ENCODE data around the gene DIDO1.

DIDO1 gene

DNA sequence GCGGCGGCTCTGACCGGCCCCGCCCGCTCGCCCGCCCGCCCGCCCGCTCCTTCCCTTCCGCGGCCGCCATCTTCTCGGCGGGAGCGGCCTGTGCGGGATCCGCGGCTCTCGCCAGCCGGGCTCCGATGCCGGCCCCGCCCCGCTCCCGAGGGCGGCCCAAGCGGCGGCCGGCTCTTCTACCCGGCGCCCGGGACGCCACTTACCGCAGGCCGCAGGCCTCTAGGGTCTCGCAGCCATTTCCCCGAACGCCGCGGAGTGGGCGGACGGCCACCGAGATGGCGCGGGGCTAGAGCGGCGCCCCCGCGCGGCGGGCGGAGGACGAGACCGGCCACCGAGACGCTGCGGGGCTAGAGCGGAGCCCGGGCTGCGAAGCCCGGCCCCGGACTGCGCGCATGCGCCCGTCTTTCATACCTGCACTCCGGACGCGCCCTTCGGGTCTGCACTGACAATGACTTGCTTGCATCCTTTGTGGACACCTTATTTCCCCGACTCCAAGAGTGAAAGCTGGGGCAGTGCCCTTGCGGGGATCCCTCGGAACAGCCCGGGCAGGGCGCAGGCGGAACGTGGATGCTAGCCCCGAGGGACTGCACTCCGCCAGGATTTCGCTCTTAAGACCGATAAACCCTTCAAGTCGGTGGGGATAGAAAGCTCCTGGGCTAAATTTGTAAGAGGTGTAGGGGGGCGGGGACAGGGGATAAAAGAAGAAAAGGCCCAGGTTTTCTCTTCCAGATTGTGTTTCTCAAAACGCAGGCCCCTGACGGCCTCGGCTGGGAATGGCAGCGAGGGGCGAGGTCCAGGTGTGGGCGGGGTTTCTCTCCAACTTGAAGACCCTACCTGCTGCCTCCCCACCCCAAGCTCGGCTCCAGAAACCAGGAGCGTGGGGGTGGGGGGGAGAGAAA lies at the start of gene DIDO1:
DIDO1 (minus strand) TSS at position 277 of the 899 bp plus-strand sequence.
- peak; percentile 71 for TF ChIP-seq CTCF (conservative IDR thresholded peaks at IDR 0.05)
- peak within 1 kb of the TSS; percentile 98 for H3K27ac ChIP-seq

DNA sequence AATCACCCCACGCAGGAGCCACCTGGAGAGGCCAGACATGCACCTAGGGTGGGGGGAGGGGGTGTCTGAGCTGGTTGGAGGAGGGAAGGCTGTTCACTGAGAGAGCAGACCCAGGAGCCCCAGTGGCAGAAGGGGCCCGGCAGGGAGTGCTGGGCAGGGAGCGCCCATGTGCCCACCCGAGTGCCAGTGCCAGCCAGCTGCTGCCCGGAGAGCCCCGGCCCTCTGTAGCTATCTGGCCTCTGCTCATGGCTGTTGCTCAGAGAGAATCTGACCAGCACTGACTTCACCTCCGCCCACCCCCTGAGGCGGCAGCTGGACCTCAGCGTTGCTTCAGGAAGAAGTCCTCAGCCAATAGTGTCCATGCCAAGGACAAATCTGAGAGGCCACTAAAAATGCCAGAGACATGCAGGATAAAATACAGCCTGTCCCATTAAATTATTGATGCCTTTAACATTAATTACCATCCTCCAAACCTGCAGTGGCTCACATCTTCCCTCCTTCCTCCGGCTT lies 49.0 kb upstream of the DIDO1 start:
- no peak for TF ChIP-seq CTCF (conservative IDR thresholded peaks at IDR 0.05)
- no peak overlapping the region for H3K27ac ChIP-seq

- TF ChIP-seq CTCF (conservative IDR thresholded peaks at IDR 0.05) = no peak
- no peak overlapping the region for H3K27ac ChIP-seq
Observed at GRCh38 chr20:62972845-62973745, 46.8 kb upstream of the DIDO1 start.

GRCh38 chr20:62971950-62972844 lies 45.9 kb upstream of the DIDO1 start:
- no peak overlapping the region for H3K27ac ChIP-seq
- TF ChIP-seq CTCF (conservative IDR thresholded peaks at IDR 0.05) = peak; percentile 94

GRCh38 chr20:62971211-62971949 lies 45.1 kb upstream of the DIDO1 start:
- no peak for TF ChIP-seq CTCF (conservative IDR thresholded peaks at IDR 0.05)

DNA sequence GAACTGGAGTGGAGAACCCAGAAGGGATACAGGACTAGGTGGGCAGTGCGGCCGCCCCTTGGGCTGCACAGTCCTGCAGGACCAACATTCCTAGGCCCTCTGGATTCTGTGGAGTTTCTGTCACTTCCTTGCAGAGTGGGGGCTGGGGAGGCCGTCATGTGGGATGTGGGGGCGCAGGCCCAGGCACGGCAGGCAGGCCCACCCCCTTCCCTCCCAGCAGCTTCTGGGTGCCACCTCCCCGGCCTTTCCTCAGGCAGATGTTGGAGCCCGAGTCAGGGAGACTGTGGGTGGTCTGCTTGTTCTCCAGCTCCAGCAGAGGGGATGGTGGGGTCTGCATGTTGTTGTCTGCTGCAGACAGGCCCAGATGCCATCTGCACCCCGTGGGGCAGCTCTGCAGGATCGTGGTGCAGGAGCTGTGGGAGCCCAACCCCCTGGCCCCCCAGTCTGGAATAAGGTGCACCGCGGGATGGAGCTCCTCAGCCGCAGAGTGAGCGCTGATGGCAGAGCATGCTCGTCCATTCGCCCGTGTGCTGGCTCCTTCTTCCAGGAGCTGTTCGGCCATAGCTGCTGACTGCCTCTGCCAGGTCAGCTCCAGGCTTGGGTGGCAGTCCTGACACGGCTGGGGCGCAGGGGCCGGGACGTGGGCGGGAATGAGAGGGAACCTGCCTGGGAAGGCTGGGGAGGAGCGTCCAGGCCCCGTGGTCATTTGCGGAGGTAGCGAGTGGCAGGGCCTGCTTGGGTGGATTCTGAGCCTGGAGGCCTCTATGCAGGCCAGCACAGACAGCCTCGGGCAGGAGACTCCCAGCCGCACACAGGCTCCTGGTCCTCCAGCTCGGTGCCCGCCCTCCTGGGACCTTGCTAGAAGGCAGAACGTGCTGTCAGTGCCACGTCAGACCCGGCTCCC lies 44.3 kb upstream of the DIDO1 start:
- H3K27ac ChIP-seq = no peak overlapping the region
- no peak for TF ChIP-seq CTCF (conservative IDR thresholded peaks at IDR 0.05)

More at GRCh38 chr20:62971211-62971949, 45.1 kb upstream of the DIDO1 start:
- no peak overlapping the region for H3K27ac ChIP-seq
